GM21390 (cell line): ENCODE measurements around the gene NAB2.

Experiments
- ATAC-seq: cut with Tn5 transposase; IDR thresholded peaks from one replicate; pipeline ENCODE4 v1.9.1; 2021; ENCODE audit not compliant: unreplicated experiment

NAB2 gene

DNA sequence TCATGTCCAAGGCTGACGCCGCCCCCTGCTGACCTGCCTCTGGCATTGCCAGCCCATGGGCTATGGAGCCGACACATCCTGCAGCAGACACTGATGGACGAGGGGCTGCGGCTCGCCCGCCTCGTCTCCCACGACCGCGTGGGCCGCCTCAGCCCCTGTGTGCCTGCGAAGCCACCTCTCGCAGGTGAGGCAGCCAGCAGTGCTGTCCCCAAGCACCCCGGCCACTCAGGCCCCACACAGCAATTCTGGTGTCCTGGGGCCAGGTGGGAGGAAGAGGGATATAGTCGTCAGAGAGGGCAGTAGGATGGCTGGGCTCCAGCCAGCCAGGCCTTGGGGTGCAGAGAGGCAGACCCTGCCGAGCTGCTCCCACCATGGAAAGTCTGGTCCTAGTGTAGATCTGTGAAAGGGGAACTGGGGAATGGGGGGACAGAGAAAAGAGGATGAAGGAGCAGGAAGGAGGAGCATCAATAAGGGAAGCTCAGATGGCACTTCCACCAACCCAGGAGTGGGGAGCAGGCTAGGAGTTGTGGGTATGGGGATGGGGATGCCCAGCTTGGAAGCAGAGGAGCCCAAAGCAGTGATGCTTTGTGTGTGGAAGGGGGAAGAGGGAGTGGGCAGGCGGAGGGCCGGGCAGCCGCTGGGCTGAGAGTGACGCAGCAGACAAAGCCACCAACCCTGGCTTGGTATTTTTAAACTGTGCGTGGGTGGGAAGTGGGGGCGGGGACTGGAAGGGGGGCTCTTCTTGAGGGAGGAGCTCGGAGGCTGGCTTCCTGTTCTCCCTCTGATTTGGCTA lies 4.7 kb downstream of the NAB2 start:
- ATAC-seq = no peak

GRCh38 chr12:57094208-57095160 lies 5.6 kb downstream of the NAB2 start:
- no peak for ATAC-seq

- ATAC-seq = no peak
Measured at GRCh38 chr12:57095440-57095839, 6.5 kb downstream of the NAB2 start.

- no peak for ATAC-seq
Measured at GRCh38 chr12:57096099-57096572, 7.2 kb downstream of the NAB2 start.

DNA sequence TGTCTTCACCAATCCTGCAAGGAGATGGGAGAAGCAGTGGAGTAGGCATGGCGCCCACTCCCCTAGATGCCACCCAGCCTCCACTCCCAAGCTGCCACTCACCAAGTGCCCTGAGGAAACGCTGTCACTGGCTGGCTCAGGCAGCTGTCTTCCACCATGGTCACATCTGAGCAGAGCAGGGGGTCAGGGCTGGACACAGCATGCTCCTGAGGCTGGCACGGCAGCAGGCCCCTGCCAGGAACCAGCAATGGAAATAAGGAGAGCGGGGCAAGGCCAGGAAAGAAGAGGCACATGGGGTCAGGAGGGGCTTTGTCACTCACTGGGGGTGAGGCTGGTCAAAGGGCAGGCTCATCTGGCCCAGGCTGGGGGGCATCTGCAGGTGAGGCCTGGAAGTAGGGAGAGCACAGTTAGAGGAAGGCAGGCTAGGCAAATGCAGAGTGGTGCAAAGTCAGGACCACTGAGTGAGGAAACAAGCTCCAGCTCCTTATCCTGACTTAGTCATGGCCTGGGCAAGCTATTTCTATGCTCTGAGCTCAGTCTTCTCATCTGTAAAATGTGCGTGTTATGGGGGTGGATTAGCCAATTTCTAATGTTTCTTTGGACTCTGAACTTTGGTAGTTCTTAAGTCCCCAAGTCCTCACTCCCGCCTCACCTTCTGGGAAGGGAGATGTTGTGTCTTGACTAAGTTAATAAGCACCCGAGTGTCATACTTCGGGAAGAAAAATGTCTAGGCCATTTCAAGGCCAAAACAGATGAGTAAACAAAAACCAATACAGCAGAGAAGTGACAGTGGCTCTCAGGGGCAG lies 8.0 kb downstream of the NAB2 start:
- no peak for ATAC-seq

DNA sequence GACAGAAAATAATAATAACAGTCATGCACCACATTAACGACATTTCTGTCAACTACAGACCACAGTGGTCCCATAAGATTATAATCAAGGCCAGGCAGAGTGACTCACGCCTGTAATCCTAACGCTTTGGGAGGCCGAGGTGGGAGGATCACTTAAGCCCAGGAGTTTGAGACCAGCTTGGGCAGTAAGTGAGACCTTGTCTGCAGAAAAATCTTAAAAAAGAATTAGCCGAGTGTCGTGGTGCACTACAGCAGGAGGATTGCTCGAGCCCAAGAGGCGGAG lies 8.6 kb downstream of the NAB2 start:
- no peak for ATAC-seq

DNA sequence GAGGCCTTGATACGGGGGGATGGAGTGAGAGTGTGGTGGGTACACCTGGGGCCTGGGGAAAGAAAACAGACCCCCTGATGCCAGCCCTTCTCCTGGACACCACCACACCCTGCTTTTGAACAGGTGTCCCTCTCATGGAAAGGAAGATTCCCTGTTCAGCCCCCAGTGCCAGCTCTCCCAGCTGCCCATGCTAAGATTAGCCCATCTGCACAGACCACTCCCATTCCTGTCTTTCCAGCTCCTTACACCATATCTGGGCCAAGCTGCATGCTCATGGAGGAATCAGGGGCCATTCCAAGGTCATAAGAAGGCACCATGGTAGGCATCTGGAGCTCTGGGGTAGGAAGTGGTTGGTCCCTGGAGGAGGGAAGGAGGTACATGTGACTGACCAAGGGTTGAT lies 9.6 kb downstream of the NAB2 start:
- no peak for ATAC-seq

- ATAC-seq = no peak
Measured at GRCh38 chr12:57099047-57099714, 10.3 kb downstream of the NAB2 start.

DNA sequence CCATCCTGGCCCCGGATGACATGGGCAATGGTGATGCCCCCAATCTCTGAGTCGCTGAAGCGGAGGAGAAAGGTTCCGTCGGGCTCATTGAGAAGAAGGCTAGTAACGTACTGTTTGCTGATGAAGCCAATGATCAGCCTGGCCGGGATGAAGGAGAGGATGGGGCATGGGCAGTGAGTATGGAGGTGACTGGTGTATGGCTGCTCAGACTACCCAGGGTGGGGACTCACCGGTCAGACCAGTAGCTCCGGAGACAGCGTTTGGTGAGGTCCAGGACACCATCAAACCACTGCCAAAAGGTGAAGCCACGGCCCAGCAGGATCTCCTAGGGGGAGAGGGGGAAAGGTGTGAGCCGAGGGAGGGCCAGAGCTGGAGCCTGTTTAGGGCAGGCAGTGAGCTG lies 10.9 kb downstream of the NAB2 start:
- ATAC-seq = no peak

- no peak for ATAC-seq
Measured at GRCh38 chr12:57101892-57102695, 13.2 kb downstream of the NAB2 start.

GRCh38 chr12:57103856-57104255 lies 14.9 kb downstream of the NAB2 start:
- no peak for ATAC-seq

DNA sequence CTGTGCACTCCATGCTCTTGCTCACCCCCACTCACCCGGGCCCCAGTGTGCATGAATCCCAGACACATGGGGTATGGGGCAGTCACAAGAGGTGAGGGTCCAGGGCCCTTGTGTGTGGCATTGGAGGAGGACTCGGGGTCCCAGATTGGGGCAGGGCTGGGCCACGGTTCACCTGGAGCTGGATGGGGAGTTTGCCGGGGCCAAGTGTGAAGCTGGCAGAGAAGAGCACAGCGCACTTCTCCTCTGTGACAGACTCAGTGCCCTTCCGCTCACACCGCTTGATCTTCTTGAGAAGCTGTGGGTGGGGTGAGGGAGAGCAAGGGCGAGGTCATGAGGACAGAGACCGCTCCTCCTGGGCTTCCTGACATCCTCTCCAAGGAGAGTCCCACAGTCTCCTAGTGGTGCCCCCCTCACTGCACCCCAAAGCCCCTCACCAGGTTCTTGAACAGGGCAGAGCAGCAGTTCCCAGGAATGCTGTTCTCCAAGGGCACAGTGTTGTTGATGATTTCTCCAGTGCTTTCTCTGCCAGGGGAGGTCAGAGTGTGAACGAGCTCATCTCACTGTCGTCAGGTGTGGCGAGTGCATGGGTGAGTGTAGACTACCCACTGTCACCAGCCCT lies 15.5 kb downstream of the NAB2 start:
- no peak for ATAC-seq

DNA sequence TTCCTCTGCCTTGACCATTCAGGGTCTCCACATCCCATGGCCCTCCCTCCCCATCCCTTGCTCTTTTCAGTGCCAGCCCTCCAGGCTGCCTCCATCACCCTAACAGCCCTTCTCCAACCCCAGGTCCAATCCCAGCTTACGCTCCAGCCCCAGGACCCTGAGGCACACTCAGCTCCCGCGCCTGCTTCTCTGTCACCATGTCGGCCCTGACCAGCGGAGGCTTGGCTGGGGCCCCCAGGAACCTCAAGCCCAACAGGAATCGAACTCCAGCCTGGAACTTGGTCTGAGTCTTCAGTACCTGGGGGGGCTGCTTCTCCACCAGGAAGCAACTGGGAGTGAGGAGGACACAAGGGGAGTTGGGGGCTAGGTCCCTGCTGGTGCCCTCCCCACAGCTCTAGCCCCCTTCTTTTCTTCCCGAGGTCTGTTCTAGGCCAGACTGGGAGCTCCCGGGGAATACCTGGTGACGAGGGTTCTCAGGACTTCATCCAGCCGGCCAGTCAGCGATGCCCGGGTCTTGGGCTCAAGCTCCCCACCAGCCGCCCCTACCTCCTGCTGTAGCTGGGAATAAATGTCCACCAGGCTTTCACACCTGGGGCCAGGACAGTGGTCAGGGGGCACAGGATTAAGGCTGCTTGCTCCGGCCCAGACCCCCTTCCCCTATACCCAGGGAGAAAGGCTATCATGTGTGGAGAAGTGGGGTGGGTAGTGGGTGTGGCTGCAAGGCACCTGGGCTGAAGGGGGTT lies 16.3 kb downstream of the NAB2 start:
- no peak for ATAC-seq

DNA sequence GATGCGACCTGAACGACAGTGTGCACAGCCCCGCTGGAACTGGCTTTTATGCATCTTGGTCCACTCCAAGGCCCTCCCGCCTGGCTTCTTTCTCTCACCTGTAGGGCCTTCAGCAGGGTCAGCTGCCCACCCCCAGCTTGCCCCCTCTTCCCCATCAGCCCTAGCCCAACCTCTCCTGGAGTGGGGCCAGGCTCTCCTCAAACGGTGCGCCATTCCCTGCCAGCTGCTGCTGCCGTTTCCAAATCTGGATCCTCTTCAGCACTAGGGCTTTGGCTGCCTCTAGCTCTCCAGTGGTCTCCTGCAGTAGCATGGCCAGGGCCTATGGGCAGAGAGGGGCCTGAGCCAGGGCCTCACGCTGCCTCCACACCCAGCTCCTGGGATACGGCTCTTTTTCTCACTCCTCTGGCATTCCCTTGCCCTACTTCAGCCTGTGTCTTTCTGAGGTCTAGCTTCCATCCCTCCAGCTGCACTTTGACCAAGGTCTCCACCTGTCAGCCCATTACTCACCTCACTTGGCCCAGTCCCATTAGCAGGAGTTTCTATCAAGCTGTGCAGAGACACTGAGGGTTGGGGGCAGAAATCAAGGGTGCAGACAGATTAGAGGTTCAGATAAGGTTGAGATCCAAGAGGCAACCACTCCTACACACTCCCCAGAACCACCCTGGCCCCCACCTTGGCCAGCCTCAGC lies 17.3 kb downstream of the NAB2 start:
- no peak for ATAC-seq

- ATAC-seq = no peak
Measured at GRCh38 chr12:57107456-57108155, 18.7 kb downstream of the NAB2 start.

- ATAC-seq = no peak
Measured at GRCh38 chr12:57109207-57110103, 20.5 kb downstream of the NAB2 start.
